IMR-90 (cell line): Measurements from ENCODE around the gene ADGRG2. TPM values are rescaled to one million over a fixed set of nuclear protein-coding genes. Genes with fewer than 3 reads are reported as not detected.

ENCODE experiments used
- ATAC-seq: fragments of 200-7000 bp; cut with Tn5 transposase; 2 replicates; pipeline ENCODE4 v1.9.1; 2020; ENCODE audit warnings: low read depth, mild to moderate bottlenecking, moderate library complexity
- BruUV-seq: library from RNA; stranded (reverse); fragments of 400-500 nt; replicated peaks from 2 replicates; lab custom pipeline; 2021; lab: Mats Ljungman, UMichigan
- CTCF ChIA-PET: fragments of 300-600 bp; formaldehyde crosslinking; extraction: SDS; loops from one replicate; lab custom pipeline; 2021; ENCODE audit warnings: antibody characterized with exemption; lab: Yijun Ruan, JAX
- POLR2A ChIA-PET: fragments of 300-600 bp; sonication (Branson Sonifier 250); formaldehyde crosslinking; loops from one replicate; lab custom pipeline; 2022; ENCODE audit warnings: antibody characterized with exemption; ENCODE audit not compliant: unreplicated experiment; lab: Charles Lee
- DNase-seq: peaks from one replicate; pipeline ENCODE4 v3.0.0; 2013
- H2AFZ ChIP-seq: replicated peaks from 2 replicates; pipeline ENCODE3; 2013; ENCODE audit warnings: low read length, mild to moderate bottlenecking; ENCODE audit not compliant: poor library complexity
- H2AK5ac ChIP-seq: 2 replicates; pipeline ENCODE4 v1.6.1; 2013; ENCODE audit warnings: low read depth, low read length, inconsistent platforms
- H2AK9ac ChIP-seq: replicated peaks from 2 replicates; pipeline ENCODE3; 2013; ENCODE audit warnings: mild to moderate bottlenecking, low read depth, low read length, moderate library complexity; ENCODE audit not compliant: poor library complexity
- H2BK120ac ChIP-seq: 2 replicates; pipeline ENCODE4 v1.6.1; 2013; ENCODE audit warnings: low read depth, low read length, inconsistent platforms
- H2BK15ac ChIP-seq: 3 replicates; pipeline ENCODE4 v1.6.1; 2013; ENCODE audit warnings: low read depth, low read length, inconsistent platforms
- H2BK20ac ChIP-seq: 2 replicates; pipeline ENCODE4 v1.6.1; 2013; ENCODE audit warnings: low read depth, mild to moderate bottlenecking, inconsistent platforms, low read length, moderate library complexity
- H2BK5ac ChIP-seq: 2 replicates; pipeline ENCODE4 v1.6.1; 2013; ENCODE audit warnings: mild to moderate bottlenecking, low read depth, low read length, inconsistent platforms; ENCODE audit not compliant: poor library complexity, severe bottlenecking
- H3K14ac ChIP-seq: replicated peaks from 2 replicates; pipeline ENCODE4 v1.6.1; 2013; ENCODE audit warnings: low read depth, low read length, inconsistent platforms
- H3K18ac ChIP-seq: 2 replicates; pipeline ENCODE4 v1.6.1; 2013; ENCODE audit warnings: low read depth, low read length, control low read depth
- H3K23ac ChIP-seq: 2 replicates; pipeline ENCODE4 v1.6.1; 2013; ENCODE audit warnings: low read depth, low read length, inconsistent platforms
- H3K27ac ChIP-seq: 2 replicates; pipeline ENCODE4 v1.5.1; 2013; ENCODE audit warnings: mild to moderate bottlenecking, control low read depth, low read length; ENCODE audit not compliant: insufficient read depth
- H3K27me3 ChIP-seq: 2 replicates; pipeline ENCODE4 v1.6.1; 2013; ENCODE audit warnings: low read length; ENCODE audit not compliant: control insufficient read depth, insufficient read depth
- H3K36me3 ChIP-seq: 2 replicates; pipeline ENCODE4 v1.6.1; 2013; ENCODE audit warnings: low read length, mixed read lengths; ENCODE audit not compliant: control insufficient read depth, insufficient read depth
- H3K4ac ChIP-seq: 2 replicates; pipeline ENCODE4 v1.6.1; 2013; ENCODE audit warnings: low read depth, low read length, inconsistent platforms
- H3K4me1 ChIP-seq: 2 replicates; pipeline ENCODE4 v1.6.1; 2013; ENCODE audit warnings: low read length, mixed read lengths; ENCODE audit not compliant: control insufficient read depth, insufficient read depth
- H3K4me2 ChIP-seq: 2 replicates; pipeline ENCODE4 v1.6.1; 2013; ENCODE audit warnings: low read depth, mild to moderate bottlenecking, control low read depth, low read length, moderate library complexity
- H3K4me3 ChIP-seq: 2 replicates; pipeline ENCODE4 v1.5.1; 2013; ENCODE audit warnings: low read depth, mild to moderate bottlenecking, control low read depth, low read length, moderate library complexity; ENCODE audit not compliant: insufficient read depth
- H3K56ac ChIP-seq: 2 replicates; pipeline ENCODE4 v1.6.1; 2013; ENCODE audit warnings: low read length, inconsistent platforms; ENCODE audit not compliant: insufficient read depth; ENCODE audit errors: extremely low read depth
- H3K79me1 ChIP-seq, 2 experiments: 2 replicates each; pipeline ENCODE4 v1.6.1; 2013; ENCODE audit warnings: low read length in 2 of 2, inconsistent platforms in 1 of 2, low read depth in 1 of 2
- H3K9ac ChIP-seq: 2 replicates; pipeline ENCODE4 v1.6.1; 2013; ENCODE audit warnings: low read depth, low read length, control low read depth
- H3K9me1 ChIP-seq: 2 replicates; pipeline ENCODE4 v1.6.1; 2013; ENCODE audit warnings: low read length, inconsistent platforms; ENCODE audit not compliant: insufficient read depth
- H3K9me3 ChIP-seq: 2 replicates; pipeline ENCODE4 v1.6.1; 2013; ENCODE audit warnings: low read length; ENCODE audit not compliant: control insufficient read depth, insufficient read depth
- H4K20me1 ChIP-seq: 2 replicates; pipeline ENCODE4 v1.6.1; 2013; ENCODE audit warnings: low read length, inconsistent platforms; ENCODE audit not compliant: insufficient read depth
- H4K5ac ChIP-seq: 2 replicates; pipeline ENCODE4 v1.6.1; 2013; ENCODE audit warnings: mild to moderate bottlenecking, low read depth, low read length, control low read depth
- H4K8ac ChIP-seq, 2 experiments: 2 replicates each; pipeline ENCODE4 v1.6.1; 2013; ENCODE audit warnings: low read depth in 2 of 2, low read length in 2 of 2, control low read depth in 1 of 2, inconsistent platforms in 1 of 2
- H4K91ac ChIP-seq: 2 replicates; pipeline ENCODE4 v1.6.1; 2013; ENCODE audit warnings: low read depth, low read length, inconsistent platforms; ENCODE audit not compliant: insufficient read depth
- CEBPB ChIP-seq: IDR thresholded peaks from 2 replicates; pipeline ENCODE4 v1.6.1; 2012; ENCODE audit warnings: low read depth, low read length, improper control_type of control experiment
- MAFK ChIP-seq: IDR thresholded peaks from 2 replicates; pipeline ENCODE4 v1.6.1; 2012; ENCODE audit warnings: low read depth, low read length, improper control_type of control experiment
- MXI1 ChIP-seq: IDR thresholded peaks from 2 replicates; pipeline ENCODE4 v1.6.1; 2012; ENCODE audit warnings: low read depth, mild to moderate bottlenecking, low read length, moderate library complexity, borderline replicate concordance
- NFE2L2 ChIP-seq: fragments of 150-350 bp; IDR thresholded peaks from 2 replicates; pipeline ENCODE4 v1.6.1; 2016; ENCODE audit warnings: low read depth, mild to moderate bottlenecking, low read length
- POLR2A ChIP-seq: IDR thresholded peaks from 2 replicates; pipeline ENCODE4 v1.6.1; 2012; ENCODE audit warnings: mild to moderate bottlenecking, low read depth, low read length
- RAD21 ChIP-seq: IDR thresholded peaks from 2 replicates; pipeline ENCODE4 v1.6.1; 2012; ENCODE audit warnings: low read length, improper control_type of control experiment
- RFX5 ChIP-seq: IDR thresholded peaks from 2 replicates; pipeline ENCODE4 v1.8.0; 2012; ENCODE audit warnings: low read depth, mild to moderate bottlenecking, low read length, moderate library complexity
- SMC3 ChIP-seq: fragments of 150-350 bp; IDR thresholded peaks from 2 replicates; pipeline ENCODE4 v1.6.1; 2016; ENCODE audit warnings: low read depth, mild to moderate bottlenecking, antibody characterized with exemption, low read length, moderate library complexity
- WGBS, 2 experiments: methylation state at CpG; one replicate each; pipeline versions ENCODE4 v1.1.5 to v1.1.7; 2013; ENCODE audit warnings: missing lambda C conversion rate in 2 of 2; ENCODE audit not compliant: insufficient read length in 1 of 2; ENCODE audit errors: extremely low coverage in 2 of 2; 5-methylcytosine and 5-hydroxymethylcytosine counted together
- dilution Hi-C: fragments of 300-500 bp; cut with HindIII; formaldehyde crosslinking; loops from one replicate; pipeline ENCODE4 v1.14.3; 2018; ENCODE audit warnings: low sequenced_read_pairs; ENCODE audit not compliant: unreplicated experiment
- in situ Hi-C: fragments of 300-500 bp; cut with MboI; formaldehyde crosslinking; loops from 3 replicates; pipeline ENCODE4 v1.14.3; 2019; ENCODE audit warnings: low sequenced_read_pairs, inconsistent platforms, mixed read lengths
- intact Hi-C: fragments of 100-400 bp; cut with micrococcal nuclease; formaldehyde crosslinking; loops from 2 replicates; pipeline ENCODE4 v1.10.0; 2022
- polyA plus RNA-seq, 3 experiments: library from polyadenylated mRNA; depleted of rRNA; stranded (reverse); fragments of >200 nt; gene quantifications; 2 replicates each; pipeline ENCODE4 v1.2.3, GENCODE V29; 2012; ENCODE audit warnings: low replicate concordance in 1 of 3
- total RNA-seq: library from RNA; depleted of rRNA; stranded (reverse); fragments of >200 nt; gene quantifications from 2 replicates; pipeline ENCODE4 v1.2.3, GENCODE V29; 2012
- TF ChIP-seq, protein P1 (sequence below): fragments of 150-350 bp; IDR thresholded peaks from 2 replicates; pipeline ENCODE4 v1.6.1; 2016; ENCODE audit warnings: low read depth, mild to moderate bottlenecking, low read length, moderate library complexity, borderline replicate concordance
- TF ChIP-seq, protein P2 (sequence below): conservative IDR thresholded peaks from 2 replicates; pipeline ENCODE4 v1.5.1; 2012; ENCODE audit warnings: mild to moderate bottlenecking, low read depth, low read length, improper control_type of control experiment

ADGRG2 gene
- total and polyA plus RNA-seq, 2 of the 4 experiments (the other 2 are of a cell fraction), result under 0.01 to 0.07 TPM

DNA sequence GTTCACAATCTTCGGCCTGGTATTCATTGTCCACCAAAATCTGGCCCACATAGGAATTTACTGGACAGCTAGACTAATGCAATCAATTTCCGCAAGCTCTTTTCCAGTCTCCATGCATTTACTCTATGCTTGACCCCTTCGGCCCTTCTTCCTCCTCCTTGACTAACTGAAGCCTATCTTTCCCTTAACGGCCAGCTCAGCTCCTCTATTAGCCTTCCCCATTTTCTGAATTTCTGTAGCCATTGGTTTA lies 137.2 kb downstream of the ADGRG2 start:
- peak overlapping the region; percentile 62; the same call in 1 of the 2 replicates for H3K56ac ChIP-seq
- H2BK20ac ChIP-seq, result no peak overlapping the region
- peak overlapping the region; percentile 24; the same call in 1 of the 2 replicates for H3K18ac ChIP-seq
- TF ChIP-seq, protein P1, sequence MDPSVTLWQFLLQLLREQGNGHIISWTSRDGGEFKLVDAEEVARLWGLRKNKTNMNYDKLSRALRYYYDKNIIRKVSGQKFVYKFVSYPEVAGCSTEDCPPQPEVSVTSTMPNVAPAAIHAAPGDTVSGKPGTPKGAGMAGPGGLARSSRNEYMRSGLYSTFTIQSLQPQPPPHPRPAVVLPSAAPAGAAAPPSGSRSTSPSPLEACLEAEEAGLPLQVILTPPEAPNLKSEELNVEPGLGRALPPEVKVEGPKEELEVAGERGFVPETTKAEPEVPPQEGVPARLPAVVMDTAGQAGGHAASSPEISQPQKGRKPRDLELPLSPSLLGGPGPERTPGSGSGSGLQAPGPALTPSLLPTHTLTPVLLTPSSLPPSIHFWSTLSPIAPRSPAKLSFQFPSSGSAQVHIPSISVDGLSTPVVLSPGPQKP, result no peak
- TF ChIP-seq SMC3 (no peak), POLR2A (no peak), MAFK (no peak), MXI1 (no peak), RAD21 (no peak), RFX5 (no peak), NFE2L2 (no peak), CEBPB (no peak)
- TF ChIP-seq, protein P2, sequence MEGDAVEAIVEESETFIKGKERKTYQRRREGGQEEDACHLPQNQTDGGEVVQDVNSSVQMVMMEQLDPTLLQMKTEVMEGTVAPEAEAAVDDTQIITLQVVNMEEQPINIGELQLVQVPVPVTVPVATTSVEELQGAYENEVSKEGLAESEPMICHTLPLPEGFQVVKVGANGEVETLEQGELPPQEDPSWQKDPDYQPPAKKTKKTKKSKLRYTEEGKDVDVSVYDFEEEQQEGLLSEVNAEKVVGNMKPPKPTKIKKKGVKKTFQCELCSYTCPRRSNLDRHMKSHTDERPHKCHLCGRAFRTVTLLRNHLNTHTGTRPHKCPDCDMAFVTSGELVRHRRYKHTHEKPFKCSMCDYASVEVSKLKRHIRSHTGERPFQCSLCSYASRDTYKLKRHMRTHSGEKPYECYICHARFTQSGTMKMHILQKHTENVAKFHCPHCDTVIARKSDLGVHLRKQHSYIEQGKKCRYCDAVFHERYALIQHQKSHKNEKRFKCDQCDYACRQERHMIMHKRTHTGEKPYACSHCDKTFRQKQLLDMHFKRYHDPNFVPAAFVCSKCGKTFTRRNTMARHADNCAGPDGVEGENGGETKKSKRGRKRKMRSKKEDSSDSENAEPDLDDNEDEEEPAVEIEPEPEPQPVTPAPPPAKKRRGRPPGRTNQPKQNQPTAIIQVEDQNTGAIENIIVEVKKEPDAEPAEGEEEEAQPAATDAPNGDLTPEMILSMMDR, result no peak
- H3K4me2 ChIP-seq, result peak overlapping the region; percentile 84
- peak overlapping the region; percentile 75 for H4K91ac ChIP-seq
- in situ Hi-C loops (no loop called here), intact Hi-C loops (loop anchor here (10.0 kb wide), 1 partner anchor 570 kb away; no protein-coding TSS in a partner anchor), dilution Hi-C loops (no loop called here)
- no peak overlapping the region for H2BK15ac ChIP-seq
- WGBS, 2 experiments, result 14% methylated on average over 2 of the region's 4 CpGs; no CpG with 5 or more reads in 1 of the 2 experiments
- H3K4ac ChIP-seq, result peak overlapping the region; percentile 71
- no peaks in the 10 kb centered on the region for H4K20me1 ChIP-seq
- peak overlapping the region; percentile 21; the same call in 1 of the 2 replicates for H3K23ac ChIP-seq
- H4K5ac ChIP-seq, result peak overlapping the region; percentile 86
- peak overlapping the region; percentile 85 to 94 for H4K8ac ChIP-seq
- no peak overlapping the region for H2AK5ac ChIP-seq
- H3K4me3 ChIP-seq, result peak overlapping the region; percentile 91
- H3K27me3 ChIP-seq, result no peaks in the 10 kb centered on the region
- no peaks in the 10 kb centered on the region for H3K9me1 ChIP-seq
- no peak for ATAC-seq
- H2BK120ac ChIP-seq, result peak overlapping the region; percentile 30; the same call in 1 of the 2 replicates
- H3K9me3 ChIP-seq, result no peaks in the 10 kb centered on the region
- ChIA-PET CTCF (interaction anchor here (0.6 kb wide), 1 partner anchor 588 kb away, joined by 4 read pairs; no protein-coding TSS in a partner anchor), POLR2A (no interaction called here)
- H2AK9ac ChIP-seq, result no peak overlapping the region
- no peak for DNase-seq
- H3K14ac ChIP-seq, result peak overlapping the region; percentile 38
- 0 out of 2 replicates have a peak, but pooled peaks cover 2% of the 10 kb centered on the region for H3K4me1 ChIP-seq
- H3K27ac ChIP-seq, result peak overlapping the region; percentile 56
- no peaks in the 10 kb centered on the region; the same call in none of the 2 replicates for H3K36me3 ChIP-seq
- peaks cover 14 to 22% of the 10 kb centered on the region in 2 experiments; a peak in 3 of 4 replicates for H3K79me1 ChIP-seq
- peak overlapping the region; percentile 92 for H2AFZ ChIP-seq
- no TSS peak for BruUV-seq
- peak overlapping the region; percentile 64 for H2BK5ac ChIP-seq
- H3K9ac ChIP-seq, result peak overlapping the region; percentile 82
